Neuron (in vitro differentiated cells): ENCODE results near the gene ZACN.
"Not testable (repeated sequence)": the region's sequence is repeated elsewhere in the genome, so short reads cannot be mapped to it uniquely, and the experiment has no call there.

Experiments
- H2AFZ ChIP-seq: one replicate; pipeline ENCODE4 v1.6.1; 2013; ENCODE audit warnings: low read depth, mild to moderate bottlenecking, inconsistent platforms, low read length, moderate library complexity
- H3K27me3 ChIP-seq: one replicate; pipeline ENCODE4 v1.6.1; 2013; ENCODE audit warnings: low read length; ENCODE audit not compliant: insufficient read depth
- H3K36me3 ChIP-seq: one replicate; pipeline ENCODE4 v1.6.1; 2013; ENCODE audit warnings: low read length; ENCODE audit not compliant: insufficient read depth
- H3K4me1 ChIP-seq: one replicate; pipeline ENCODE4 v1.6.1; 2013; ENCODE audit warnings: low read length; ENCODE audit not compliant: insufficient read depth
- H3K4me3 ChIP-seq: 2 replicates; pipeline ENCODE4 v1.5.1; 2013; ENCODE audit warnings: mild to moderate bottlenecking, low read length, moderate library complexity
- H3K9me3 ChIP-seq: one replicate; pipeline ENCODE4 v1.6.1; 2013; ENCODE audit warnings: low read length

ZACN gene

DNA sequence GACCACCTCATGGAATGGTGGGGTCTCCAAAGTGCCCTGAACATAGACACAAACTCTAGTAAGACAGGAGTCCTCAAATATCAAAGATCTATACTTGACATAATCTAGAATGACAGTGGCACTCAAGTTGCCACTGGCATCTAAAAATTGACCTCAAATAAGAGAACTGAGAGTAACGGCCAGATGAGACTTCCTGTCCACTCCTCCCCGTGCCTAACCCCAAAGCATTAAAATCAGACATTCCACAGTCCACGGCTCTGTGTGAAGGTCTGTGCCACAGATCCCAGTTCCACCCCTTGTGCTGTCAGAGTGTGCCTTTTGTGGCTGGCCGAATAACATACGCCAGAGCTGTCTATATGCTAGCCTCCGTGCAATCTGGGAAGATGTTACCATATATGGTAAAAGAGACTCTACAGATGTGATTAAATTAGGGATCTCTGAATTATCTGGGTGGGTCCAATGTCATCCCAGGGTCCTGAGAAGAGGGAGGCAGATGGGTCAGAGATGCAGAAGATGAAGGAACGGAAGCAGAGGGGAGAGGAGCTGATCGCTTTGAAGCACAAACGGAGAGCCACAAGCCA is 30.9 kb upstream of the ZACN start:
- H3K9me3 ChIP-seq: no peaks in the 10 kb centered on the region
- no peak overlapping the region for H2AFZ ChIP-seq
- H3K4me3 ChIP-seq: no peak overlapping the region
- peaks cover 13% of the 10 kb centered on the region for H3K4me1 ChIP-seq
- H3K27me3 ChIP-seq: no peaks in the 10 kb centered on the region
- H3K36me3 ChIP-seq: peaks cover 77% of the 10 kb centered on the region

- no peak overlapping the region for H3K4me3 ChIP-seq
- H3K27me3 ChIP-seq: no peaks in the 10 kb centered on the region
- H3K36me3 ChIP-seq: peaks cover 77% of the 10 kb centered on the region
- H3K9me3 ChIP-seq: no peaks in the 10 kb centered on the region
- no peak overlapping the region for H2AFZ ChIP-seq
- H3K4me1 ChIP-seq: peaks cover 13% of the 10 kb centered on the region
Measured at GRCh38 chr17:76048711-76049110, 30.3 kb upstream of the ZACN start.

DNA sequence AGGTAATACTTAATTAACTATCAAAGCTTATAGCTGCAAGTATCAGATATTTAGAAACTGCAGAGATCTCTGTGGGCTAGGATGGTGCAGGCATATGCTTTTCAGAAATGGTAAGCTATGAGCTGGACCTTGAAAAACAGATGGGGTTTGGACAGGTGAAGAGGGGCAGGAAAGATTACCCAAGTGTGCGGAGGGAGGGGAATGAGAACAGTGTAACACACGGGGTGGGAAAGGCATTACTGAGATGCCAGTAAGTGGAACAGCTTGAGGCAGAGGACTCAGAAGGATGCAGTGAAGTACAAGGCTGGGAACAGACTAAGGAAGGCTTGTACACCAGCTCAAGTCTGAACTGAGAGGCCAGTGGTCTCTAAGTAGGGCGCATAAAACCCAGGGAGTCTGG is 29.7 kb upstream of the ZACN start:
- no peaks in the 10 kb centered on the region for H3K27me3 ChIP-seq
- H2AFZ ChIP-seq: no peak overlapping the region
- no peaks in the 10 kb centered on the region for H3K9me3 ChIP-seq
- no peak overlapping the region for H3K4me3 ChIP-seq
- peaks cover 13% of the 10 kb centered on the region for H3K4me1 ChIP-seq
- H3K36me3 ChIP-seq: peaks cover 77% of the 10 kb centered on the region

DNA sequence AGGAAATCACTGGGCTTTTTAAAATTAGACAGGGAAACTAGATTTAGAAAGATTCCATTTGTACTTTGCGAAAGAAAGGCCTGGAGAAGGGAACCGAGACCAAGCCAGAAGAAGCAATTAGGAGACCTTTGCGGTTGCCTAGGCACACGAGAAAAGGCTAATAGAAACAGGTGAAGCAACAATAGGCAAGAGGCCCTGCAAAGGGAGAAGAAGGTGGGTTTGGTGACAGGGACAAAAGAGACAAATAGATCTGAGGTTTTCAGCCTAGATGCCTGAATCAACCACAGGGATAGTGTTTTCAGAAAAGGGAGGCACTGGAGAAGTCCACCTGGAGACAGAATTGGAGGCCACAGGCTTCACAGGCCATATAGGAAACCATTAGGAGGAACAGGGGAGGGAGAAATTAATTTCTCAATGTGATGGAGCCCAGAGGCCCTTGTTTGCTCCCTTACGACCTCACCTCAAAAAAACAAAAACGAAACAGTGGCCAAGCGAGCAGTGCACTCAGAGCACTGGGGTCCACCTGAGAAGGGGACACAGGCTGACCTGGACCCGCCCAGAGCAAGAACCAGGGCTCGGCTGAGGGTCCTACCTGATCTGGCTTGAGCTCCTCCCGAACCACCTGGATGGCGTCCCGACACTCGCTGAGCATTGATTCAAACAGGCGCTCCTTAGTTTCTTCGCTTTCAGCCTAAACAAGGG is 29.0 kb upstream of the ZACN start:
- no peak overlapping the region for H3K4me3 ChIP-seq
- H3K9me3 ChIP-seq: no peaks in the 10 kb centered on the region
- H2AFZ ChIP-seq: no peak overlapping the region
- H3K36me3 ChIP-seq: peaks cover 73% of the 10 kb centered on the region
- no peaks in the 10 kb centered on the region for H3K27me3 ChIP-seq
- H3K4me1 ChIP-seq: peaks cover 13% of the 10 kb centered on the region

- H3K27me3 ChIP-seq: no peaks in the 10 kb centered on the region
- H3K4me3 ChIP-seq: no peak overlapping the region
- H3K36me3 ChIP-seq: peaks cover 69% of the 10 kb centered on the region
- H3K4me1 ChIP-seq: peaks cover 13% of the 10 kb centered on the region
- H3K9me3 ChIP-seq: no peaks in the 10 kb centered on the region
- no peak overlapping the region for H2AFZ ChIP-seq
Measured at GRCh38 chr17:76050538-76051467, 28.2 kb upstream of the ZACN start.

DNA sequence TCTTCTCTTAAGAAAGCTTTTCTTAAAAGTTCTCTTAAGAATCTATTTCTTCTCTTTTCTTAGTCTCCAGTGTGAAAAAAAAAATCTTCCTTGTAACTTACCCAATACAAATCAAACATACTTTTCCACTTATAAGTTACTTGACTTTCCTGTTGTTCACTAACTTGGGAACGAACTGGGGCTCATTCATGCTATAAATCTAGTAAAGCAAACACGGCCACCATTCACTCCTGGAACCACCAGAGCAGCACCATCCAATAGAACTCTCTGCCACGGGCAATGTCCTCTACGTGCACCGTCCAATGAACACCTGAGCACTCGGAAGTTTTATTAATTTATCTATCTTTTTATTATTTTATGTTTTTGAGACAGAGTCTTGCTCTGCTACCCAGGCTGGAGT is 27.4 kb upstream of the ZACN start:
- Histone ChIP-seq H3K4me3 (no peak overlapping the region), H3K27me3 (no peaks in the 10 kb centered on the region), H3K36me3 (peaks cover 70% of the 10 kb centered on the region), H3K9me3 (no peaks in the 10 kb centered on the region), H2AFZ (no peak overlapping the region), H3K4me1 (peaks cover 13% of the 10 kb centered on the region)

DNA sequence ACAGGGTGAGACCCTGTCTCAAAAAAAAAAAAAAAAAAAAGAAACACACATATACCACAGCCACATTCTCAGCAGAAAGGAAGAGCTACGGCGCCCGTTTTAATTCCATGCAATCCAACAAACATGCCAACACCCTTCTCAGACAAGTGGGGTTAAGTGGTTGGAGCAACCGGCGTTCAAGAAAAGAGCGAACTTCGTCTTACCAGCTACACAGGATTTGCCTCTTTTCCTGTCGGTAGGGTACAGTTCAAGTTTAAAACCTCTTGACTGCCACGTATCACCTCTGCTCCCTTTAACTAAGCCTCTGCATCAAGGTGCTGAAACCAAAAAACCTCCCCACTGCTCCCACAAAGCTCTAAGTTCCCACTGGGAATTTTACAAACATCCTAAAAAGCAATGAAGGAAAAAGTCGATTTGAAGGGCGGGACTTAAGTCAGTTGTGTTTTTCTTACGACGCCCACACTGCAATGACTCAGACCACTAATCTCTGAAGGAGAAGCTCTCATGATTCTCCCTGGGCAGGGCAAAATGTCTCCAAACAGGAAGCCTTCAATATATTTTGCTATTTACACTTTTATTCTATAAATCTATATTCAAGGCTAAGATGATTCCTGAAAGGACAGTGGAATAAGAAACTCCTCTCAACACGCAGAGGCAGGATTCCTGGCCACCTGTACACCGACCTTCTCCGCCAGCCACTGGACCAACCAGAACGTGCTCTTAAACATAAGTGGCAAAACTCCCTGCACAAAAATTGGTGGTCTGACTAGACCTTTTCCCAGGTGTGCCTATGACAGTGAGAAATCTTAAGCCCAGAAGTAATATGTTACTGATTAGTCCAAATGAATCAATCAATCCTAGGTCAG is 25.5 kb upstream of the ZACN start:
- Histone ChIP-seq H3K27me3 (no peaks in the 10 kb centered on the region), H2AFZ (no peak overlapping the region), H3K9me3 (no peaks in the 10 kb centered on the region), H3K4me1 (peaks cover 13% of the 10 kb centered on the region), H3K4me3 (no peak overlapping the region), H3K36me3 (peaks cover 71% of the 10 kb centered on the region)

DNA sequence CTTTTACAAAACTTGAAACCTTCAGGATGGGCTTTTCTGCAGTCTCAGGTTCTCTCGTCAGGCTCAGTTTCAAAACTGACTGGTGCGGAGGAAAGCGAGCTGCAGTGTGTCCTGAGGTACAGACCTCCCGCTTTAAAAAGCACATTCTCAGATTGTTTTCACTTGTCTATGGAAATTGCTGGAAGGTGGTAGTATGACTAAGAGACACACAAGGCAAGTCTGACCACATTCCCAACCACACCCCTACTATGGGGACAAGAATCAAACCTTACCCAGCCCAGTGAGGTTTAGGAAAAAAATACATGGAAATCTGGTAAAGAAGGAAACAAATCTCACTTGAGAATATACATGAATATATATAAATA is 24.9 kb upstream of the ZACN start:
- no peaks in the 10 kb centered on the region for H3K9me3 ChIP-seq
- no peak overlapping the region for H2AFZ ChIP-seq

DNA sequence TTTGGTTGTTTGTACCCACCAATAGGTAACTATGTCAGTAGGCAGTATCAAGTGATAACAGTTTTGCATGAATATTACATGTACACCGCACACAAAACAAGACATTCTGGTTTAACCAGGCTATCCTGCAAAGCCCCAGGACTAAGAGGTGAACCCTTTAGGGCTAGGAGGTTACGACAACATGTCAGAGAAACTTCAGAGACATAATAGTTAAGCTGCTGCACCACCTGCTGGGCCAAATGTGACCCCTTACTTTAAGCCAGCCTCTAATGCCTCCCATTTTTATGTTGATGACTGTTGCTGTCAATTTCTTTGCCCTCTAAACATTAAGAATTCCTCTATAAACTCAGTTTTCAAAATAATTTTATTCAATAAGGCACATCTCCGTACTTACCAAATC is 22.1 kb upstream of the ZACN start:
- no peaks in the 10 kb centered on the region for H3K27me3 ChIP-seq
- H3K4me1 ChIP-seq: no peaks in the 10 kb centered on the region
- peaks cover 73% of the 10 kb centered on the region for H3K36me3 ChIP-seq
- H2AFZ ChIP-seq: no peak overlapping the region
- no peak overlapping the region for H3K4me3 ChIP-seq
- H3K9me3 ChIP-seq: no peaks in the 10 kb centered on the region

More for the DNA sequence above, 24.9 kb upstream of the ZACN start:
- H3K4me1 ChIP-seq: peaks cover 13% of the 10 kb centered on the region
- no peak overlapping the region for H3K4me3 ChIP-seq
- H3K36me3 ChIP-seq: peaks cover 71% of the 10 kb centered on the region
- no peaks in the 10 kb centered on the region for H3K27me3 ChIP-seq

DNA sequence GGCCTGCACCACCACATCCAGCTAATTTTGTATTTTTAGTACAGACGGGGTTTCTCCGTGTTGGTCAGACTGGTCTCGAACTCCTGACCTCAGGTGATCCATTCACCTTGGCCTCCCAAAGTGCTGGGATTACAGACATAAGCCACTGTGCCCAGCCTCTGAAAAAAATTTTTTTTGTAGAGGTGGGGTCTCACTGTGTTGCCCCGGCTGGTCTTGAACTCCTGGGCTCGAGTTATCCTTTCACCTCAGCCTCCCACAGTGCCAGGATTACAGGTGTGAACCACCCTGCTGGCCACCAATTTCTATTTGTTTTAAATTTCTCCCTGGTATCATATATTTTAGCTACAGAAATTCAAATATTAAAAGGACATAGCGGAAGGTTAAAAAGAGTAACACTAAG is 20.7 kb upstream of the ZACN start:
- H3K27me3 ChIP-seq, H2AFZ ChIP-seq, H3K4me3 ChIP-seq, H3K4me1 ChIP-seq, H3K9me3 ChIP-seq: not testable (repeated sequence)
- H3K36me3 ChIP-seq: peaks cover 78% of the 10 kb centered on the region

DNA sequence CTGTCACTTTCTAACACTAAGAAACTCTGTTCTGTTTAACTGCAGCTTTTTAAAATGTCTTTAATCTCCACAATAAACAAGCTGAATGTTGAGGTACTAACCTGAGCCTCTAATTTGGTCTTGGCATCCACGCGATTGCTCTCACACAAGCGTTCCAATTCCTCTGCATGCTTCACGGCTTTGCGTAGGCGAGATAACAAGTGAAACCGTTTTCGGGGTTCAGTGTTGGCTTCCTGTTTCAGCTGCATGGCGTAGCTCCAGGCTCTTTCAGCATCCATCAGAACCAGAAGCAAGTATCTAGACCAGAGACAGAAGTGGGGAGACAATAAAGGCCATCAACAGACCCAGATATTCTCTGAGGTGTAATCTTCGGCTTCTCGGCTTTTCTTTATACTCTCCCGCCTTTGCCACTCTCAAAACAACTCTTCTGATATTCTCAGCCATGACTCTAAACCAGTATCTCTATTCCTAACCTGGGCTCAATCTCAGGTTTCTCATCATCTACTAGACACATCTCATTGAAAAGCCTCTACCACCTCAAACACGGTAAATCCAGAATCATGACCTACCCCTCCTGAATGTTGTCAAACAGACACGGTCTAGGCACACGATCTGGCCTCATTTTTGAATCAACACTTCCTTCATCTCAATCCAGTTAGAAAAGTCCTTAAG is 15.0 kb upstream of the ZACN start:
- H3K4me1 ChIP-seq: no peaks in the 10 kb centered on the region
- no peaks in the 10 kb centered on the region for H3K27me3 ChIP-seq
- H2AFZ ChIP-seq: no peak overlapping the region
- peaks cover 82% of the 10 kb centered on the region for H3K36me3 ChIP-seq
- H3K4me3 ChIP-seq: no peak overlapping the region
- H3K9me3 ChIP-seq: no peaks in the 10 kb centered on the region

DNA sequence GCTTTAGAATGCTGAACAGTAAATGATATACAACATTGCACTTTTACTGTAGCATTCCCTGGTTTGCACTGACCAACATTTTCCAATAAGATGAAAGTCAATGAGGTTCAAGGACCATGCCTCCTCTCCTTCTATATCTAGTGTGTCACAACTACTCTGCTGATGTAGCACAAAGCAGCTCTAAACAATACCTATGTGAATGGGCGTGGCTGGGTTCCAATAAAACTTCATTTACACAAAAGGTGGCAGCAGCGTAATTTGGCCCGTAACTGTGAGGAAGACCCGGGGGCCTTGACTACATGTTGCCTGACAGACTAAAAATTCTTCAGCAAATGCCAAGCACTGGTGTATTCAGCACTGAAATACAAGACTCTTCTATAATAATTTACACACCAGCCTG is 13.2 kb upstream of the ZACN start:
- no peak overlapping the region for H2AFZ ChIP-seq
- H3K4me1 ChIP-seq: peaks cover 5% of the 10 kb centered on the region
- no peaks in the 10 kb centered on the region for H3K27me3 ChIP-seq
- no peaks in the 10 kb centered on the region for H3K9me3 ChIP-seq
- H3K36me3 ChIP-seq: peaks cover 72% of the 10 kb centered on the region
- H3K4me3 ChIP-seq: no peak overlapping the region
